ENCODE data around the gene SSTR1. TPM values are rescaled to one million over a fixed set of nuclear protein-coding genes. Genes with fewer than 3 reads are reported as not detected.

SSTR1 gene
- total and polyA plus RNA-seq, 2 donors (not counting 3 experiments of a cell fraction or from before 2014, with no cell fraction given) = 1.4 to 1.9 TPM

DNA sequence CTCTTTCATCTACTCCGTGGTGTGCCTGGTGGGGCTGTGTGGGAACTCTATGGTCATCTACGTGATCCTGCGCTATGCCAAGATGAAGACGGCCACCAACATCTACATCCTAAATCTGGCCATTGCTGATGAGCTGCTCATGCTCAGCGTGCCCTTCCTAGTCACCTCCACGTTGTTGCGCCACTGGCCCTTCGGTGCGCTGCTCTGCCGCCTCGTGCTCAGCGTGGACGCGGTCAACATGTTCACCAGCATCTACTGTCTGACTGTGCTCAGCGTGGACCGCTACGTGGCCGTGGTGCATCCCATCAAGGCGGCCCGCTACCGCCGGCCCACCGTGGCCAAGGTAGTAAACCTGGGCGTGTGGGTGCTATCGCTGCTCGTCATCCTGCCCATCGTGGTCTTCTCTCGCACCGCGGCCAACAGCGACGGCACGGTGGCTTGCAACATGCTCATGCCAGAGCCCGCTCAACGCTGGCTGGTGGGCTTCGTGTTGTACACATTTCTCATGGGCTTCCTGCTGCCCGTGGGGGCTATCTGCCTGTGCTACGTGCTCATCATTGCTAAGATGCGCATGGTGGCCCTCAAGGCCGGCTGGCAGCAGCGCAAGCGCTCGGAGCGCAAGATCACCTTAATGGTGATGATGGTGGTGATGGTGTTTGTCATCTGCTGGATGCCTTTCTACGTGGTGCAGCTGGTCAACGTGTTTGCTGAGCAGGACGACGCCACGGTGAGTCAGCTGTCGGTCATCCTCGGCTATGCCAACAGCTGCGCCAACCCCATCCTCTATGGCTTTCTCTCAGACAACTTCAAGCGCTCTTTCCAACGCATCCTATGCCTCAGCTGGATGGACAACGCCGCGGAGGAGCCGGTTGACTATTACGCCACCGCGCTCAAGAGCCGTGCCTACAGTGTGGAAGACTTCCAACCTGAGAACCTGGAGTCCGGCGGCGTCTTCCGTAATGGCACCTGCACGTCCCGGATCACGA is 2.2 kb downstream of the SSTR1 start:
- Histone ChIP-seq H3K9me3 (replicated peaks; ENCODE audit: control insufficient read depth, insufficient read depth, low read length) (no peaks in the 10 kb centered on the region), H3K4me3 (replicated peaks in 1 of 3; ENCODE audit: insufficient read depth in 1 of 3, low read depth in 1 of 3, low read length in 3 of 3) (peak overlapping the region; percentile 44 to 81 (median 79)), H3K9me1 (replicated peaks; ENCODE audit: control insufficient read depth, extremely low read depth, insufficient read depth, low read length) (no peaks in the 10 kb centered on the region), H3K27ac (ENCODE audit: insufficient read depth, low read depth, low read length) (no peak overlapping the region), H3K79me2 (ENCODE audit: control insufficient read depth, insufficient read depth, low read length) (no peaks in the 10 kb centered on the region), H3K36me3 (ENCODE audit: control insufficient read depth in 2 of 2, extremely low read depth in 1 of 2, insufficient read depth in 2 of 2, low read length in 2 of 2) (no peaks in the 10 kb centered on the region), H3K27me3 (ENCODE audit: control insufficient read depth in 2 of 2, insufficient read depth in 2 of 2, low read length in 2 of 2) (no peaks in the 10 kb centered on the region), H2AFZ (ENCODE audit: low read depth, low read length) (peak overlapping the region; percentile 81), H3K4me1 (ENCODE audit: control insufficient read depth, extremely low read depth, insufficient read depth, low read length) (peaks cover 36% of the 10 kb centered on the region), H3K9ac (replicated peaks; ENCODE audit: extremely low read depth, insufficient read depth, low read length) (peak overlapping the region; percentile 11), H3K4me2 (ENCODE audit: insufficient read depth, low read length) (peak overlapping the region; percentile 95), H4K20me1 (replicated peaks; ENCODE audit: control insufficient read depth, extremely low read depth, insufficient read depth, low read length) (no peaks in the 10 kb centered on the region)
- dilution Hi-C loops (cut with MboI; ENCODE audit: extremely low pct_ligation_motif_present, low sequenced_read_pairs) (no loop called here), intact Hi-C loops (cut with micrococcal nuclease) (loop anchor here (1.0 to 5.0 kb wide), 6 partner anchors 46 to 807 kb away; partner anchors contain the start of gene CLEC14A)
- DNase-seq (ENCODE audit: low read depth, low spot score) = peak; percentile 70
- ChIA-PET CTCF (interaction anchor here (0.9 to 3.0 kb wide), 15 partner anchors 12 to 825 kb away, joined by 3 to 12 read pairs (median 6); partner anchors contain the start of gene CLEC14A), POLR2A (no interaction called here)
- no TSS peak for BruUV-seq (replicated peaks)
- TF ChIP-seq JUN (IDR thresholded peaks at IDR 0.05; ENCODE audit: borderline replicate concordance, insufficient read depth, insufficient read length, low read depth) = peak; percentile 34
- TF ChIP-seq FOS (IDR thresholded peaks at IDR 0.05; ENCODE audit: borderline replicate concordance, insufficient read depth, low read length) = peak; percentile 87
- TF ChIP-seq, protein P1, sequence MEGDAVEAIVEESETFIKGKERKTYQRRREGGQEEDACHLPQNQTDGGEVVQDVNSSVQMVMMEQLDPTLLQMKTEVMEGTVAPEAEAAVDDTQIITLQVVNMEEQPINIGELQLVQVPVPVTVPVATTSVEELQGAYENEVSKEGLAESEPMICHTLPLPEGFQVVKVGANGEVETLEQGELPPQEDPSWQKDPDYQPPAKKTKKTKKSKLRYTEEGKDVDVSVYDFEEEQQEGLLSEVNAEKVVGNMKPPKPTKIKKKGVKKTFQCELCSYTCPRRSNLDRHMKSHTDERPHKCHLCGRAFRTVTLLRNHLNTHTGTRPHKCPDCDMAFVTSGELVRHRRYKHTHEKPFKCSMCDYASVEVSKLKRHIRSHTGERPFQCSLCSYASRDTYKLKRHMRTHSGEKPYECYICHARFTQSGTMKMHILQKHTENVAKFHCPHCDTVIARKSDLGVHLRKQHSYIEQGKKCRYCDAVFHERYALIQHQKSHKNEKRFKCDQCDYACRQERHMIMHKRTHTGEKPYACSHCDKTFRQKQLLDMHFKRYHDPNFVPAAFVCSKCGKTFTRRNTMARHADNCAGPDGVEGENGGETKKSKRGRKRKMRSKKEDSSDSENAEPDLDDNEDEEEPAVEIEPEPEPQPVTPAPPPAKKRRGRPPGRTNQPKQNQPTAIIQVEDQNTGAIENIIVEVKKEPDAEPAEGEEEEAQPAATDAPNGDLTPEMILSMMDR (IDR thresholded peaks at IDR 0.05; ENCODE audit: extremely low read depth in 1 of 2, insufficient read depth in 1 of 2, low read depth in 1 of 2, low read length in 2 of 2) = no peak
- peak; percentile 77 for FAIRE-seq
